B cell (primary cell): ENCODE data around the gene PHPT1. TPM values are rescaled to one million over a fixed set of nuclear protein-coding genes. Genes with fewer than 3 reads are reported as not detected.

ENCODE experiments used
- ATAC-seq: fragments of 200-7000 bp; cut with Tn5 transposase; one replicate; pipeline ENCODE4 v1.10.0; 2021; ENCODE audit warnings: low read depth, mild to moderate bottlenecking, moderate number of reproducible peaks, moderate library complexity
- CTCF ChIA-PET: fragments of 350-600 bp; sonication (Branson Sonifier 250); formaldehyde crosslinking; loops from one replicate; lab custom pipeline; 2021; ENCODE audit warnings: antibody characterized with exemption, inconsistent platforms; lab: Charles Lee
- POLR2A ChIA-PET: fragments of 350-600 bp; sonication (Branson Sonifier 250); formaldehyde crosslinking; loops from one replicate; lab custom pipeline; 2021; ENCODE audit warnings: antibody characterized with exemption; lab: Charles Lee
- DNase-seq: peaks from one replicate; pipeline ENCODE4 v3.0.0; 2013
- H2AFZ ChIP-seq: 2 replicates; pipeline ENCODE4 v1.6.1; 2012; ENCODE audit warnings: mild to moderate bottlenecking, low read depth, low read length; ENCODE audit not compliant: insufficient read depth, poor library complexity, severe bottlenecking
- H3K27ac ChIP-seq, 2 donors: 1 replicate in 1 of 2; 2 replicates in 1 of 2; pipeline ENCODE4 v1.5.1; 2012 to 2013; ENCODE audit warnings: low read length in 2 of 2, mild to moderate bottlenecking in 2 of 2, moderate library complexity in 1 of 2
- H3K27me3 ChIP-seq, 4 experiments: fragments of 200-600 bp in 1 of 4; sonication (generic) in 1 of 4; replicated peaks in 1 of 4; 1 replicate in 2 of 4; 2 replicates in 2 of 4; pipeline versions ENCODE4 v1.6.1 to v1.7.0; 2013 to 2016; ENCODE audit warnings: low read length in 3 of 4, mild to moderate bottlenecking in 2 of 4, mixed read lengths in 1 of 4, moderate library complexity in 1 of 4; ENCODE audit not compliant: insufficient read depth in 4 of 4, control insufficient read depth in 3 of 4; ENCODE audit errors: control extremely low read depth in 1 of 4
- H3K36me3 ChIP-seq, 2 experiments: replicated peaks in 1 of 2; 1 replicate in 1 of 2; 2 replicates in 1 of 2; pipeline versions ENCODE4 v1.6.1 to v1.7.1; 2013; ENCODE audit warnings: low read length in 1 of 2; ENCODE audit not compliant: insufficient read depth in 2 of 2, control insufficient read depth in 1 of 2; ENCODE audit errors: control extremely low read depth in 1 of 2, extremely low read depth in 1 of 2
- H3K4me1 ChIP-seq, 2 donors: fragments of 200-600 bp in 1 of 2; sonication (generic) in 1 of 2; 1 replicate in 1 of 2; 2 replicates in 1 of 2; pipeline versions ENCODE4 v1.5.1 to v1.6.1; 2013 to 2017; ENCODE audit warnings: low read length in 2 of 2; ENCODE audit not compliant: control insufficient read depth in 2 of 2, insufficient read depth in 2 of 2
- H3K4me2 ChIP-seq: replicated peaks from 2 replicates; pipeline ENCODE3; 2012; ENCODE audit warnings: mild to moderate bottlenecking, low read depth, low read length; ENCODE audit not compliant: poor library complexity, severe bottlenecking
- H3K4me3 ChIP-seq, 5 experiments: fragments of 200-600 bp in 1 of 5; sonication (generic) in 1 of 5; 1 replicate in 3 of 5; 2 replicates in 2 of 5; pipeline versions ENCODE4 v1.5.1 to v1.7.0; 2011 to 2016; ENCODE audit warnings: low read length in 4 of 5, mild to moderate bottlenecking in 4 of 5, low read depth in 2 of 5, control low read depth in 1 of 5, moderate library complexity in 1 of 5; ENCODE audit not compliant: insufficient read depth in 1 of 5; ENCODE audit errors: control extremely low read depth in 1 of 5, extremely low read depth in 1 of 5
- H3K79me2 ChIP-seq: fragments of 200-600 bp; sonication (generic); one replicate; pipeline ENCODE4 v1.6.0; 2016; ENCODE audit warnings: low read length; ENCODE audit not compliant: control insufficient read depth, insufficient read depth
- H3K9ac ChIP-seq: fragments of 200-600 bp; sonication (generic); 2 replicates; pipeline ENCODE4 v1.6.1; 2017; ENCODE audit warnings: mild to moderate bottlenecking, low read length, moderate library complexity
- H3K9me3 ChIP-seq, 3 donors: one replicate each; pipeline versions ENCODE4 v1.6.1 to v1.7.1; 2013; ENCODE audit warnings: low read length in 2 of 3; ENCODE audit not compliant: control insufficient read depth in 2 of 3, insufficient read depth in 1 of 3; ENCODE audit errors: control extremely low read depth in 1 of 3
- H4K20me1 ChIP-seq: 2 replicates; pipeline ENCODE4 v1.6.0; 2012; ENCODE audit warnings: mild to moderate bottlenecking, low read length; ENCODE audit not compliant: insufficient read depth, control insufficient read depth, poor library complexity, severe bottlenecking
- H3K27ac Mint-ChIP-seq: one replicate; pipeline ENCODE4 v1.8.0; 2021; ENCODE audit warnings: mixed read lengths
- H3K27me3 Mint-ChIP-seq: one replicate; pipeline ENCODE4 v1.8.0; 2021; ENCODE audit warnings: mixed read lengths
- H3K4me1 Mint-ChIP-seq: one replicate; pipeline ENCODE4 v1.8.0; 2021; ENCODE audit warnings: mixed read lengths
- H3K4me3 Mint-ChIP-seq: one replicate; pipeline ENCODE4 v1.8.0; 2021; ENCODE audit warnings: mixed read lengths
- H3K9me3 Mint-ChIP-seq: one replicate; pipeline ENCODE4 v1.8.0; 2022; ENCODE audit warnings: mixed read lengths; ENCODE audit not compliant: insufficient read depth
- EZH2 ChIP-seq: IDR thresholded peaks from 2 replicates; pipeline ENCODE4 v1.6.1; 2012; ENCODE audit warnings: borderline replicate concordance, low read depth, mild to moderate bottlenecking, moderate library complexity, low read length; ENCODE audit not compliant: insufficient read depth, poor library complexity, severe bottlenecking
- WGBS: methylation state at CpG from one replicate; pipeline ENCODE4 v1.1.5; 2013; ENCODE audit warnings: missing lambda C conversion rate; ENCODE audit not compliant: insufficient coverage; 5-methylcytosine and 5-hydroxymethylcytosine counted together
- intact Hi-C: fragments of 100-400 bp; cut with micrococcal nuclease; formaldehyde crosslinking; loops from one replicate; pipeline ENCODE4 v1.10.0; 2022
- polyA plus RNA-seq: library from polyadenylated mRNA; depleted of rRNA; stranded (reverse); fragments of >200 nt; gene quantifications from 2 replicates; pipeline ENCODE4 v1.2.3, GENCODE V29; 2012
- total RNA-seq, 2 donors: library from RNA; stranded (reverse); fragments of 120-200 nt in 1 of 2; gene quantifications; 1 replicate in 1 of 2; 2 replicates in 1 of 2; pipeline versions ENCODE4 v1.2.3 to v1.2.4, GENCODE V29; 2013 to 2022
- TF ChIP-seq, protein P1 (sequence below): fragments of 200-600 bp; IDR thresholded peaks from one replicate; pipeline ENCODE4 v1.8.0; 2022; ENCODE audit warnings: antibody characterized with exemption, mild to moderate bottlenecking

Gene PHPT1
- total and polyA plus RNA-seq, 2 donors (not counting 1 experiment from before 2014, with no cell fraction given), result 36.5 to 37.2 TPM

GRCh38 chr9:136799854-136800657, 49.2 kb upstream of the PHPT1 start:
- CTCF ChIA-PET, result interaction anchor here (0.8 to 1.7 kb wide), 6 partner anchors 20 to 268 kb away, joined by 3 to 6 read pairs (median 4); partner anchors contain the start of gene AJM1
- H3K27me3 Mint-ChIP-seq, result peaks cover 6% of the 10 kb centered on the region
- peak overlapping the region; percentile 81 for H3K27ac Mint-ChIP-seq
- Histone ChIP-seq H3K4me1 (peaks cover 20 to 30% of the 10 kb centered on the region in 2 donors), H3K4me2 (peak overlapping the region; percentile 99), H2AFZ (peak overlapping the region; percentile 76), H3K27ac (no peak overlapping the region), H4K20me1 (no peaks in the 10 kb centered on the region), H3K4me3 (peak overlapping the region; percentile 8 to 81 (median 60)), H3K36me3 (no peaks in the 10 kb centered on the region), H3K9me3 (no peaks in the 10 kb centered on the region), H3K27me3 (peaks cover 0 to 25% (median 11%) of the 10 kb centered on the region in 4 experiments), H3K79me2 (peaks cover 4% of the 10 kb centered on the region), H3K9ac (peak overlapping the region; percentile 73)
- TF ChIP-seq, protein P1, sequence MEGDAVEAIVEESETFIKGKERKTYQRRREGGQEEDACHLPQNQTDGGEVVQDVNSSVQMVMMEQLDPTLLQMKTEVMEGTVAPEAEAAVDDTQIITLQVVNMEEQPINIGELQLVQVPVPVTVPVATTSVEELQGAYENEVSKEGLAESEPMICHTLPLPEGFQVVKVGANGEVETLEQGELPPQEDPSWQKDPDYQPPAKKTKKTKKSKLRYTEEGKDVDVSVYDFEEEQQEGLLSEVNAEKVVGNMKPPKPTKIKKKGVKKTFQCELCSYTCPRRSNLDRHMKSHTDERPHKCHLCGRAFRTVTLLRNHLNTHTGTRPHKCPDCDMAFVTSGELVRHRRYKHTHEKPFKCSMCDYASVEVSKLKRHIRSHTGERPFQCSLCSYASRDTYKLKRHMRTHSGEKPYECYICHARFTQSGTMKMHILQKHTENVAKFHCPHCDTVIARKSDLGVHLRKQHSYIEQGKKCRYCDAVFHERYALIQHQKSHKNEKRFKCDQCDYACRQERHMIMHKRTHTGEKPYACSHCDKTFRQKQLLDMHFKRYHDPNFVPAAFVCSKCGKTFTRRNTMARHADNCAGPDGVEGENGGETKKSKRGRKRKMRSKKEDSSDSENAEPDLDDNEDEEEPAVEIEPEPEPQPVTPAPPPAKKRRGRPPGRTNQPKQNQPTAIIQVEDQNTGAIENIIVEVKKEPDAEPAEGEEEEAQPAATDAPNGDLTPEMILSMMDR, result no peak
- TF ChIP-seq EZH2, result no peak
- H3K4me3 Mint-ChIP-seq, result peak overlapping the region; percentile 90
- H3K9me3 Mint-ChIP-seq, result no peaks in the 10 kb centered on the region
- DNase-seq (peak; percentile 91), ATAC-seq (peak; percentile 87)
- peaks cover 18% of the 10 kb centered on the region for H3K4me1 Mint-ChIP-seq
- POLR2A ChIA-PET, result interaction anchor here (0.6 to 1.2 kb wide), 9 partner anchors 9 to 383 kb away, joined by 3 to 7 read pairs (median 3); partner anchors contain the start of genes EDF1 and TMEM141
- intact Hi-C loops, result loop anchor here (1.0 to 10.0 kb wide), 2 partner anchors 9 to 655 kb away; partner anchors contain the start of genes NSMF and TMEM141
- under 1% methylated on average over 56 of the region's 63 CpGs for WGBS
